H9 (cell line): ENCODE results near the gene TSSC4. TPM values are rescaled to one million over a fixed set of nuclear protein-coding genes. Genes with fewer than 3 reads are reported as not detected.

Source experiments
- DNase-seq: peaks from one replicate; pipeline ENCODE4 v3.0.0-alpha.2; 2017
- H2AFZ ChIP-seq: one replicate; pipeline ENCODE4 v1.6.1; 2013; ENCODE audit warnings: mild to moderate bottlenecking, low read length, control low read depth, moderate library complexity
- H2AK5ac ChIP-seq: 2 replicates; pipeline ENCODE4 v1.6.1; 2013; ENCODE audit warnings: low read length, control low read depth, mixed read lengths; ENCODE audit not compliant: insufficient read length
- H2BK120ac ChIP-seq: one replicate; pipeline ENCODE4 v1.6.1; 2013; ENCODE audit warnings: low read depth, mild to moderate bottlenecking, low read length, control low read depth, inconsistent platforms; ENCODE audit not compliant: poor library complexity, severe bottlenecking
- H2BK12ac ChIP-seq: 2 replicates; pipeline ENCODE4 v1.6.1; 2013; ENCODE audit warnings: low read length, control low read depth, mixed read lengths, low read depth; ENCODE audit not compliant: insufficient read length
- H2BK15ac ChIP-seq: 2 replicates; pipeline ENCODE4 v1.6.1; 2013; ENCODE audit warnings: low read depth, low read length, control low read depth
- H2BK20ac ChIP-seq: one replicate; pipeline ENCODE4 v1.6.1; 2013; ENCODE audit warnings: low read depth, mild to moderate bottlenecking, low read length, control low read depth, inconsistent platforms; ENCODE audit not compliant: poor library complexity, severe bottlenecking
- H2BK5ac ChIP-seq: 2 replicates; pipeline ENCODE4 v1.6.1; 2013; ENCODE audit warnings: low read length, control low read depth, mixed read lengths; ENCODE audit not compliant: insufficient read length
- H3K14ac ChIP-seq: 2 replicates; pipeline ENCODE4 v1.6.1; 2013; ENCODE audit warnings: low read length, control low read depth; ENCODE audit not compliant: insufficient read depth
- H3K18ac ChIP-seq: 2 replicates; pipeline ENCODE4 v1.6.1; 2013; ENCODE audit warnings: low read depth, mild to moderate bottlenecking, mixed read lengths, low read length, control low read depth; ENCODE audit not compliant: insufficient read length
- H3K23ac ChIP-seq: 2 replicates; pipeline ENCODE4 v1.6.1; 2013; ENCODE audit warnings: low read length, control low read depth, mixed read lengths, low read depth; ENCODE audit not compliant: insufficient read length
- H3K23me2 ChIP-seq: 2 replicates; pipeline ENCODE4 v1.6.1; 2013; ENCODE audit warnings: low read depth, mild to moderate bottlenecking, mixed read lengths, low read length, control low read depth; ENCODE audit not compliant: insufficient read length, poor library complexity, severe bottlenecking
- H3K27ac ChIP-seq: 2 replicates; pipeline ENCODE4 v1.5.1; 2013; ENCODE audit warnings: low read length, control low read depth, mixed read lengths, low read depth; ENCODE audit not compliant: insufficient read length
- H3K27me3 ChIP-seq: 2 replicates; pipeline ENCODE4 v1.6.1; 2013; ENCODE audit warnings: low read length, control low read depth, inconsistent platforms; ENCODE audit not compliant: insufficient read depth
- H3K4ac ChIP-seq: 2 replicates; pipeline ENCODE4 v1.6.1; 2013; ENCODE audit warnings: low read depth, mild to moderate bottlenecking, control low read depth, inconsistent platforms, low read length, moderate library complexity
- H3K4me1 ChIP-seq: 2 replicates; pipeline ENCODE4 v1.6.1; 2013; ENCODE audit warnings: low read length, control low read depth, inconsistent platforms; ENCODE audit not compliant: insufficient read depth
- H3K4me2 ChIP-seq: 2 replicates; pipeline ENCODE4 v1.6.1; 2013; ENCODE audit warnings: low read length, control low read depth, mixed read lengths; ENCODE audit not compliant: insufficient read length, insufficient read depth
- H3K56ac ChIP-seq: 2 replicates; pipeline ENCODE4 v1.6.1; 2013; ENCODE audit warnings: low read depth, mild to moderate bottlenecking, mixed read lengths, low read length, control low read depth; ENCODE audit not compliant: insufficient read length
- H3K79me1 ChIP-seq: 2 replicates; pipeline ENCODE4 v1.6.1; 2013; ENCODE audit warnings: low read depth, mild to moderate bottlenecking, moderate library complexity, low read length, control low read depth, inconsistent platforms; ENCODE audit not compliant: insufficient read depth, poor library complexity, severe bottlenecking
- H3K79me2 ChIP-seq: 2 replicates; pipeline ENCODE4 v1.6.1; 2013; ENCODE audit warnings: low read length, control low read depth, inconsistent platforms; ENCODE audit not compliant: insufficient read depth
- H3K9ac ChIP-seq: 2 replicates; pipeline ENCODE4 v1.6.1; 2013; ENCODE audit warnings: low read length, control low read depth, mixed read lengths; ENCODE audit not compliant: insufficient read length; ENCODE audit errors: extremely low read depth
- H3K9me3 ChIP-seq: one replicate; pipeline ENCODE4 v1.6.1; 2013; ENCODE audit warnings: low read depth, low read length, inconsistent platforms; ENCODE audit not compliant: control insufficient read depth
- H3T11ph ChIP-seq: one replicate; pipeline ENCODE4 v1.6.1; 2013; ENCODE audit warnings: mild to moderate bottlenecking, low read length, control low read depth, inconsistent platforms
- H4K20me1 ChIP-seq: one replicate; pipeline ENCODE4 v1.6.1; 2013; ENCODE audit not compliant: control insufficient read depth, insufficient read length, insufficient read depth
- H4K5ac ChIP-seq: 2 replicates; pipeline ENCODE4 v1.6.1; 2013; ENCODE audit warnings: low read depth, mild to moderate bottlenecking, mixed read lengths, low read length, control low read depth; ENCODE audit not compliant: insufficient read length
- H4K8ac ChIP-seq: replicated peaks from 2 replicates; pipeline ENCODE4 v1.6.1; 2013; ENCODE audit warnings: low read length, control low read depth, mixed read lengths, low read depth; ENCODE audit not compliant: insufficient read length
- H4K91ac ChIP-seq: 2 replicates; pipeline ENCODE4 v1.6.1; 2013; ENCODE audit warnings: low read depth, mild to moderate bottlenecking, moderate library complexity, mixed read lengths, low read length, control low read depth; ENCODE audit not compliant: insufficient read length
- H3K27ac Mint-ChIP-seq, 3 experiments: 2 replicates in 2 of 3; 3 replicates in 1 of 3; pipeline ENCODE4 v1.8.0; 2020 to 2021; ENCODE audit warnings: mixed read lengths in 3 of 3, mild to moderate bottlenecking in 1 of 3, moderate library complexity in 1 of 3
- H3K27me3 Mint-ChIP-seq: 2 replicates; pipeline ENCODE4 v1.8.0; 2021; ENCODE audit warnings: low read depth, mild to moderate bottlenecking, moderate library complexity, mixed read lengths
- H3K36me3 Mint-ChIP-seq, 3 experiments: 2 replicates in 2 of 3; 3 replicates in 1 of 3; pipeline ENCODE4 v1.8.0; 2020 to 2021; ENCODE audit warnings: low read depth in 3 of 3, mixed read lengths in 3 of 3; ENCODE audit not compliant: insufficient read depth in 1 of 3
- H3K4me1 Mint-ChIP-seq, 2 experiments: 2 replicates each; pipeline ENCODE4 v1.8.0; 2020; ENCODE audit warnings: mixed read lengths in 2 of 2
- H3K4me3 Mint-ChIP-seq, 2 experiments: 2 replicates in 1 of 2; 3 replicates in 1 of 2; pipeline ENCODE4 v1.8.0; 2020 to 2021; ENCODE audit warnings: mild to moderate bottlenecking in 2 of 2, mixed read lengths in 2 of 2, moderate library complexity in 1 of 2
- H3K9me3 Mint-ChIP-seq, 2 experiments: 2 replicates in 1 of 2; 3 replicates in 1 of 2; pipeline ENCODE4 v1.8.0; 2020; ENCODE audit warnings: mild to moderate bottlenecking in 2 of 2, mixed read lengths in 2 of 2, moderate library complexity in 1 of 2
- CTCF ChIP-seq: fragments of 200-600 bp; sonication (generic); conservative IDR thresholded peaks from 3 replicates; pipeline ENCODE4 v1.8.0; 2021; ENCODE audit warnings: antibody characterized with exemption, mild to moderate bottlenecking
- WGBS: extraction: QIAGEN DNeasy Blood & Tissue Kit; methylation state at CpG from one replicate; pipeline ENCODE4 v1.1.7; 2013; ENCODE audit warnings: missing lambda C conversion rate, low lambda C conversion rate, mixed read lengths; ENCODE audit not compliant: insufficient read length; ENCODE audit errors: extremely low coverage; 5-methylcytosine and 5-hydroxymethylcytosine counted together
- total RNA-seq: library from RNA; stranded (reverse); gene quantifications from 2 replicates; pipeline ENCODE4 v1.2.1, GENCODE V29; 2021

The TSSC4 gene
- total RNA-seq, 1 experiment from 2014 or later = 51.0 TPM

- Histone ChIP-seq H4K8ac (no peak overlapping the region), H3T11ph (no peak overlapping the region), H4K91ac (no peak overlapping the region), H3K27ac (no peak overlapping the region), H3K79me2 (peaks cover 33% of the 10 kb centered on the region; the same call in 1 of the 2 replicates), H3K56ac (no peak overlapping the region), H2BK20ac (no peak overlapping the region), H2BK12ac (no peak overlapping the region), H4K5ac (no peak overlapping the region), H2AK5ac (no peak overlapping the region), H3K14ac (peak overlapping the region; percentile 44; the same call in 1 of the 2 replicates), H3K79me1 (no peaks in the 10 kb centered on the region), H3K9ac (peak overlapping the region; percentile 72), H3K9me3 (no peaks in the 10 kb centered on the region), H3K4me1 (no peaks in the 10 kb centered on the region), H3K23ac (no peak overlapping the region), H2AFZ (no peak overlapping the region), H3K23me2 (peaks cover 11% of the 10 kb centered on the region), H2BK120ac (no peak overlapping the region), H3K4me2 (peak overlapping the region; percentile 57), H4K20me1 (no peaks in the 10 kb centered on the region), H3K4ac (no peak overlapping the region), H3K18ac (peak overlapping the region; percentile 27), H3K27me3 (no peaks in the 10 kb centered on the region; the same call in 1 of the 2 replicates), H2BK5ac (no peak overlapping the region), H2BK15ac (no peak overlapping the region)
- Mint-ChIP-seq H3K27me3 (peaks cover 4% of the 10 kb centered on the region), H3K27ac (peak overlapping the region in 1 of 3 experiments; percentile 55; a peak in 3 of 7 replicates), H3K4me1 (peaks cover 11 to 22% of the 10 kb centered on the region in 2 experiments), H3K4me3 (peak overlapping the region; percentile 87 to 92), H3K9me3 (peaks cover 0 to 2% of the 10 kb centered on the region in 2 experiments; a peak in 1 of 5 replicates), H3K36me3 (peaks cover 2 to 8% (median 7%) of the 10 kb centered on the region in 3 experiments)
- no peak for TF ChIP-seq CTCF
- peak; percentile 57 for DNase-seq
- no CpG with 5 or more reads among the region's 88 CpGs for WGBS
These were observed 22.8 kb upstream of the TSSC4 start for GRCh38 chr11:2377511-2378443.
